SK-N-SH treated with all-trans-retinoic acid at 6 μM for 48 hours (cell line): ENCODE results near the gene LRP5.

Source experiments
- ATAC-seq: fragments of 200-7000 bp; cut with Tn5 transposase; 3 replicates; pipeline ENCODE4 v1.9.1; 2020; ENCODE audit warnings: mild to moderate bottlenecking, moderate library complexity
- ARNTL ChIP-seq: fragments of 450-650 bp; formaldehyde crosslinking; IDR thresholded peaks from 2 replicates; pipeline ENCODE4 v1.5.0; 2020; ENCODE audit warnings: low read depth, mild to moderate bottlenecking, moderate library complexity, borderline replicate concordance
- BACH2 ChIP-seq: fragments of 250-450 bp; sonication (Bioruptor Pico); IDR thresholded peaks from 2 replicates; pipeline ENCODE4 v1.9.0; 2021; ENCODE audit warnings: mild to moderate bottlenecking, borderline replicate concordance
- CSDC2 ChIP-seq: fragments of 250-450 bp; sonication (Bioruptor Pico); IDR thresholded peaks from 2 replicates; pipeline ENCODE4 v1.5.0; 2020; ENCODE audit warnings: mild to moderate bottlenecking, moderate library complexity
- ESRRG ChIP-seq: fragments of 250-450 bp; sonication (Bioruptor Pico); IDR thresholded peaks from 2 replicates; pipeline ENCODE4 v1.6.1; 2021; ENCODE audit warnings: mild to moderate bottlenecking
- ISL1 ChIP-seq: fragments of 250-450 bp; sonication (Bioruptor Pico); IDR thresholded peaks from 2 replicates; pipeline ENCODE4 v2.1.2; 2022; ENCODE audit warnings: mild to moderate bottlenecking, moderate library complexity
- OSR1 ChIP-seq: fragments of 250-450 bp; sonication (Bioruptor Pico); IDR thresholded peaks from 2 replicates; pipeline ENCODE4 v1.8.0; 2022; ENCODE audit warnings: moderate library complexity, mild to moderate bottlenecking, inconsistent platforms
- PPARA ChIP-seq: fragments of 250-450 bp; sonication (Bioruptor Pico); IDR thresholded peaks from 2 replicates; pipeline ENCODE4 v1.5.0; 2020; ENCODE audit warnings: mild to moderate bottlenecking, borderline replicate concordance
- RARB ChIP-seq: fragments of 250-450 bp; sonication (Bioruptor Pico); IDR thresholded peaks from 2 replicates; pipeline ENCODE4 v1.8.0; 2021; ENCODE audit warnings: mild to moderate bottlenecking, moderate library complexity
- TCF4 ChIP-seq: fragments of 250-450 bp; sonication (Bioruptor Pico); IDR thresholded peaks from 2 replicates; pipeline ENCODE4 v1.8.0; 2021; ENCODE audit warnings: mild to moderate bottlenecking, moderate library complexity, borderline replicate concordance
- TOX ChIP-seq: fragments of 250-450 bp; sonication (Bioruptor Pico); IDR thresholded peaks from 2 replicates; pipeline ENCODE4 v1.8.0; 2021; ENCODE audit warnings: mild to moderate bottlenecking, moderate library complexity, borderline replicate concordance
- ZC3H10 ChIP-seq: fragments of 250-450 bp; sonication (Bioruptor Pico); IDR thresholded peaks from 2 replicates; pipeline ENCODE4 v1.5.1; 2021; ENCODE audit warnings: mild to moderate bottlenecking, moderate library complexity
- ZFP3 ChIP-seq: fragments of 250-450 bp; sonication (Bioruptor Pico); IDR thresholded peaks from 2 replicates; pipeline ENCODE4 v1.5.0; 2020; ENCODE audit warnings: mild to moderate bottlenecking, moderate library complexity
- ZFP30 ChIP-seq: fragments of 450-650 bp; formaldehyde crosslinking; IDR thresholded peaks from 2 replicates; pipeline ENCODE4 v1.5.0; 2022; ENCODE audit warnings: mild to moderate bottlenecking, moderate library complexity
- ZNF565 ChIP-seq: fragments of 450-650 bp; formaldehyde crosslinking; conservative IDR thresholded peaks from 2 replicates; pipeline ENCODE4 v1.5.0; 2020; ENCODE audit warnings: low read depth, mild to moderate bottlenecking, moderate library complexity
- ZNF70 ChIP-seq: fragments of 450-650 bp; formaldehyde crosslinking; IDR thresholded peaks from 2 replicates; pipeline ENCODE4 v1.5.0; 2020; ENCODE audit warnings: mild to moderate bottlenecking, moderate library complexity
- ZNF8 ChIP-seq: fragments of 450-650 bp; formaldehyde crosslinking; IDR thresholded peaks from 2 replicates; pipeline ENCODE4 v1.5.0; 2020; ENCODE audit warnings: mild to moderate bottlenecking, moderate library complexity
- TF ChIP-seq, protein P1 (sequence below): fragments of 250-450 bp; sonication (Bioruptor Pico); IDR thresholded peaks from 2 replicates; pipeline ENCODE4 v1.5.1; 2020; ENCODE audit warnings: low read depth, mild to moderate bottlenecking, moderate library complexity
- TF ChIP-seq, protein P2 (sequence below): fragments of 250-450 bp; sonication (Bioruptor Pico); IDR thresholded peaks from 2 replicates; pipeline ENCODE4 v1.5.0; 2020; ENCODE audit warnings: mild to moderate bottlenecking, moderate library complexity
- TF ChIP-seq, protein P3 (sequence below): fragments of 250-450 bp; sonication (Bioruptor Pico); IDR thresholded peaks from 2 replicates; pipeline ENCODE4 v1.8.0; 2021; ENCODE audit warnings: low read depth, mild to moderate bottlenecking, moderate library complexity, borderline replicate concordance

LRP5 gene

DNA sequence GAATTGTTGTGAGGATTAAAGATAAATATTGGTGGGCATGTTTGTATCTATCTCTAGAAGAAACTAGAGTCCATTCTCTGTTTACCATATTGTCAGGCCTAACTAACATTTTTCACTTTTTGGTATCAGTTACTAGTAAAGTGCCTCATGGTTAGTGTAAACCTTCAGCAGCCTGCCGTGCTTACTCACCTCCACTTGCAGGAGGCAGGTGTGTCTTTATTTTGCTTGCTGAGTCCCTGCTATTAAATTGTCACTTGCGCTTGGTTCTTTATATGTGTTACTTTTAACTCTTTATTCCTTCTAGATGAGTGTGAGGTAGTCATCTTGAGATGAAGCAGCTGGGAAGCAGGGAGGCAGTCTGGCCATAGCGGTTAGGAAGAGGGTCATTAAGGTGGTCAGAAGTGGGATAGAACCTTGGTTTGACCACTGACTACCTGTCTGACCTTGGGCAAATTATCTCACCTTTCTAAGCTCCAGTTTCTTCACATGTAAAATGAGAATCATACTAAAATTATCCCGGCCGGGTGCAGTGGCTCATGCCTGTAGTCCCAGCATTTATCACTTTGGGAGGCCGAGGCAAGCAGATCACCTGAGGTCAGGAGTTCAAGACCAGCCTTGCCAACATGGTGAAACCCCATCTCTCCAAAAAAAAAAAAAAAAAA lies 169.3 kb downstream of the LRP5 start:
- ATAC-seq: no peak
- no peak for TF ChIP-seq ZFP3 (CRISPR knock-in tag)
- TF ChIP-seq, all 23 proteins: peak for 0

DNA sequence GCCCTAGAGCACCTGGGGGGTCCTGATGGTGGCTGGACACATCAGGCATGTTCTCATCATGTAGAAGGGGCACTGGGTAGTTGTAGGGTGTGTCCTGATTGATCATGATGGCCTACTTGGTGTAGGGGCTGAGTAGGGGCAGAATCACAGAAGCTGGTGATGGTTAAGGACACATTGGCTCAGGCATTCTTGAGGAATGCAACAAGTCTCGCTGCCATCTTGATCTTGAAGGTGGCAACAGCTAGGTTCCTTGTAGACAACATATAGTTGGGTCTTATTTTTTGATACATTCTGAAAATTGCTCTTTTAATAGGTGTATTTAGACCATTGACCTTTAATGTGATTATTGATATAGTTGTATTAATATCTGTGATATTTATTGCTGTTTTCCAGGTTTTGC lies 176.2 kb downstream of the LRP5 start:
- ATAC-seq: no peak
- TF ChIP-seq, protein P1, sequence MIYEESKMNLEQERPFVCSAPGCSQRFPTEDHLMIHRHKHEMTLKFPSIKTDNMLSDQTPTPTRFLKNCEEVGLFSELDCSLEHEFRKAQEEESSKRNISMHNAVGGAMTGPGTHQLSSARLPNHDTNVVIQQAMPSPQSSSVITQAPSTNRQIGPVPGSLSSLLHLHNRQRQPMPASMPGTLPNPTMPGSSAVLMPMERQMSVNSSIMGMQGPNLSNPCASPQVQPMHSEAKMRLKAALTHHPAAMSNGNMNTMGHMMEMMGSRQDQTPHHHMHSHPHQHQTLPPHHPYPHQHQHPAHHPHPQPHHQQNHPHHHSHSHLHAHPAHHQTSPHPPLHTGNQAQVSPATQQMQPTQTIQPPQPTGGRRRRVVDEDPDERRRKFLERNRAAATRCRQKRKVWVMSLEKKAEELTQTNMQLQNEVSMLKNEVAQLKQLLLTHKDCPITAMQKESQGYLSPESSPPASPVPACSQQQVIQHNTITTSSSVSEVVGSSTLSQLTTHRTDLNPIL (CRISPR knock-in tag): no peak
- TF ChIP-seq, protein P2, sequence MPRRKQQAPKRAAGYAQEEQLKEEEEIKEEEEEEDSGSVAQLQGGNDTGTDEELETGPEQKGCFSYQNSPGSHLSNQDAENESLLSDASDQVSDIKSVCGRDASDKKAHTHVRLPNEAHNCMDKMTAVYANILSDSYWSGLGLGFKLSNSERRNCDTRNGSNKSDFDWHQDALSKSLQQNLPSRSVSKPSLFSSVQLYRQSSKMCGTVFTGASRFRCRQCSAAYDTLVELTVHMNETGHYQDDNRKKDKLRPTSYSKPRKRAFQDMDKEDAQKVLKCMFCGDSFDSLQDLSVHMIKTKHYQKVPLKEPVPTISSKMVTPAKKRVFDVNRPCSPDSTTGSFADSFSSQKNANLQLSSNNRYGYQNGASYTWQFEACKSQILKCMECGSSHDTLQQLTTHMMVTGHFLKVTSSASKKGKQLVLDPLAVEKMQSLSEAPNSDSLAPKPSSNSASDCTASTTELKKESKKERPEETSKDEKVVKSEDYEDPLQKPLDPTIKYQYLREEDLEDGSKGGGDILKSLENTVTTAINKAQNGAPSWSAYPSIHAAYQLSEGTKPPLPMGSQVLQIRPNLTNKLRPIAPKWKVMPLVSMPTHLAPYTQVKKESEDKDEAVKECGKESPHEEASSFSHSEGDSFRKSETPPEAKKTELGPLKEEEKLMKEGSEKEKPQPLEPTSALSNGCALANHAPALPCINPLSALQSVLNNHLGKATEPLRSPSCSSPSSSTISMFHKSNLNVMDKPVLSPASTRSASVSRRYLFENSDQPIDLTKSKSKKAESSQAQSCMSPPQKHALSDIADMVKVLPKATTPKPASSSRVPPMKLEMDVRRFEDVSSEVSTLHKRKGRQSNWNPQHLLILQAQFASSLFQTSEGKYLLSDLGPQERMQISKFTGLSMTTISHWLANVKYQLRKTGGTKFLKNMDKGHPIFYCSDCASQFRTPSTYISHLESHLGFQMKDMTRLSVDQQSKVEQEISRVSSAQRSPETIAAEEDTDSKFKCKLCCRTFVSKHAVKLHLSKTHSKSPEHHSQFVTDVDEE (CRISPR knock-in tag): no peak
- no peak for TF ChIP-seq TOX (CRISPR knock-in tag)
- TF ChIP-seq TCF4 (CRISPR knock-in tag): no peak
- no peak for TF ChIP-seq ZC3H10
- TF ChIP-seq CSDC2 (CRISPR knock-in tag): no peak
- TF ChIP-seq ZFP3 (CRISPR knock-in tag): no peak
- no peak for TF ChIP-seq PPARA (CRISPR knock-in tag)
- no peak for TF ChIP-seq OSR1 (CRISPR knock-in tag)
- TF ChIP-seq, protein P3, sequence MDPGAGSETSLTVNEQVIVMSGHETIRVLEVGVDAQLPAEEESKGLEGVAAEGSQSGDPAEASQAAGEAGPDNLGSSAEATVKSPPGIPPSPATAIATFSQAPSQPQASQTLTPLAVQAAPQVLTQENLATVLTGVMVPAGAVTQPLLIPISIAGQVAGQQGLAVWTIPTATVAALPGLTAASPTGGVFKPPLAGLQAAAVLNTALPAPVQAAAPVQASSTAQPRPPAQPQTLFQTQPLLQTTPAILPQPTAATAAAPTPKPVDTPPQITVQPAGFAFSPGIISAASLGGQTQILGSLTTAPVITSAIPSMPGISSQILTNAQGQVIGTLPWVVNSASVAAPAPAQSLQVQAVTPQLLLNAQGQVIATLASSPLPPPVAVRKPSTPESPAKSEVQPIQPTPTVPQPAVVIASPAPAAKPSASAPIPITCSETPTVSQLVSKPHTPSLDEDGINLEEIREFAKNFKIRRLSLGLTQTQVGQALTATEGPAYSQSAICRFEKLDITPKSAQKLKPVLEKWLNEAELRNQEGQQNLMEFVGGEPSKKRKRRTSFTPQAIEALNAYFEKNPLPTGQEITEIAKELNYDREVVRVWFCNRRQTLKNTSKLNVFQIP: no peak
- TF ChIP-seq ISL1 (CRISPR knock-in tag): no peak
- TF ChIP-seq ZFP30 (CRISPR knock-in tag): no peak

DNA sequence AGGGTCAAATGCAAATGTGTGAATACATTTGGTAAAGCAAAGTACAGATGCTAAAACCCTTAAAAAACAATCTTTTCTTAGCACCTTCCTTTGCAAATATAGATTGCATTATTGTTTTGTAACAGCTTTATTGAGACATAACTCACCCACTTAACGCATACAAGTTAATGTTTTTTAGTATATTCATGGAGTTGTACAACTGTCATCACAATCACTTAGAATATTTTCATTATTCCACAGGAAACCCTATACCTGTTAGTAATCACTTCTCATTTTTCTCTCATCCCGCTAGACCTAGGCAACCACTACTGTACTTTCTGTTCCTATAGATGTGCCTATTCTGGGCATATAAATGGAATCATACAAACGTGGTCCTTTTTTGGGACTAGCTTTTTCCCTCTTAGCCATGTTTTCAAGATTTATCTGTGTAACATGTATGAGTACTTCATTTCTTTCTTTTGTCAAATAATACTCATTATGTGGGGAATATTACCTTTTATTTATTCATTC lies 182.9 kb downstream of the LRP5 start:
- no peak for TF ChIP-seq BACH2 (CRISPR knock-in tag)
- TF ChIP-seq ZNF70: no peak
- TF ChIP-seq ESRRG: no peak
- TF ChIP-seq ZFP30 (CRISPR knock-in tag): no peak
- no peak for TF ChIP-seq RARB (CRISPR knock-in tag)
- TF ChIP-seq OSR1 (CRISPR knock-in tag): no peak
- no peak for TF ChIP-seq ARNTL (CRISPR knock-in tag)
- TF ChIP-seq, protein P3: no peak
- no peak for ATAC-seq

DNA sequence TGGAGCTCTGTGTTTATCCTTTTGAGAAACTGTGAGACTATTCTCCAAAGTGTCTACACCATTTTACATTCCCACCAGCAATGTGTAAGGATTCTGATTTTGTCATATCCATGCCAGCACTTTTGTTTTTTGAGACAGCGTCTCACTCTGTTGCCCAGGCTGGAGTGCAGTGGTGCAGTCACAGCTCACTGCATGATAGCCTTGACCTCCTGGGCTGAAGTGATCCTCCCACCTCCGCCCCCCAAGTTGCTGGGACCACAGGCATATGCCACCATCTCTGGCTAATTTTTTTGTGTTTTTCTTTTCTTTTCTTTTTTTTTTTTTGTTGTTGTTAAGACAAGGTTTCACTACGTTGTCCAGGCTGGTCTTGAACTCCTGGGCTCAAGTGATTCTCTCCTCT lies 183.5 kb downstream of the LRP5 start:
- TF ChIP-seq ZNF565 (CRISPR knock-in tag): no peak
- TF ChIP-seq, all 23 proteins: peak for 0
- ATAC-seq: no peak

DNA sequence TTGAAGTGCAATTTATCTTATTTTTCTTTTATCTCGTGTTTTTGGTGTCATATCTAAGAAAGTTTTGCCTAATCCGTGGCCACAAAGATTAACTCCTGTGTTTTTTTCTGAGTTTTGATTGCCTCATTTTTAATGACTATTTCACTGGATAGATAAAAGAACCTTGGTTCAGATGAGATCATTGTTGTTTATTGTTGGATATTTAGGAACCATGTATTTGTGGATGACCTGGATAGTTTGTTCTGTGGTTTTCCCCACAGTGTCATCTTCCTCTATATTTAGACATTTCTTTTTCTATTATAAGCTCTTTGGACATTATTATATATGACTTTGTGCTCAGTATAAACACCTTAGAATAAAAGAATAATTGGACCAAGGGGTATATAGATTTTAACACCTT lies 185.4 kb downstream of the LRP5 start:
- ATAC-seq: no peak
- no peak for TF ChIP-seq ZNF70
- no peak for TF ChIP-seq BACH2 (CRISPR knock-in tag)
- TF ChIP-seq, protein P2 (CRISPR knock-in tag): no peak
- no peak for TF ChIP-seq ZNF8
- TF ChIP-seq PPARA (CRISPR knock-in tag): no peak
- no peak for TF ChIP-seq RARB (CRISPR knock-in tag)
- TF ChIP-seq, protein P3: no peak
- TF ChIP-seq ZFP30 (CRISPR knock-in tag): no peak
- no peak for TF ChIP-seq TOX (CRISPR knock-in tag)
